Body of pancreas (tissue), 4 donors: ENCODE results near the gene HDLBP. TPM values are rescaled to one million over a fixed set of nuclear protein-coding genes. Genes with fewer than 3 reads are reported as not detected.

Source experiments
- ATAC-seq: fragments of 150-250 bp; one replicate; pipeline ENCODE4 v1.9.1; 2016
- DNase-seq, 4 donors: peaks; one replicate each; pipeline ENCODE4 v3.0.0-alpha.2; 2019
- H3K27ac ChIP-seq, 4 donors: fragments of 200-600 bp; sonication (generic); 1 replicate in 3 of 4; 2 replicates in 1 of 4; pipeline versions ENCODE4 v1.5.1 to v1.6.1; 2016 to 2019; ENCODE audit warnings: mild to moderate bottlenecking in 1 of 4, mixed read lengths in 1 of 4, moderate library complexity in 1 of 4
- H3K27me3 ChIP-seq, 2 donors: fragments of 200-600 bp; sonication (generic); one replicate each; pipeline ENCODE4 v1.6.0; 2016; ENCODE audit warnings: mild to moderate bottlenecking in 1 of 2
- H3K36me3 ChIP-seq, 2 donors: fragments of 200-600 bp; sonication (generic); replicated peaks in 1 of 2; 2 replicates each; pipeline ENCODE4 v1.5.1; 2016; ENCODE audit warnings: low read depth in 2 of 2; ENCODE audit not compliant: insufficient read depth in 1 of 2
- H3K4me1 ChIP-seq: fragments of 200-600 bp; sonication (generic); one replicate; pipeline ENCODE4 v1.6.0; 2016
- H3K4me3 ChIP-seq, 2 donors: fragments of 200-600 bp; sonication (generic); 1 replicate in 1 of 2; 2 replicates in 1 of 2; pipeline ENCODE4 v1.5.1; 2016 to 2019
- H3K9me3 ChIP-seq, 3 donors: fragments of 200-600 bp; sonication (generic); 1 replicate in 2 of 3; 2 replicates in 1 of 3; pipeline ENCODE4 v1.5.1; 2016
- CTCF ChIP-seq, 7 experiments: fragments of 450-650 bp in 4 of 7; fragments of 200-600 bp in 3 of 7; sonication (generic) in 3 of 7; IDR thresholded peaks; one replicate each; pipeline ENCODE4 v1.5.1; 2016 to 2019; ENCODE audit warnings: antibody characterized with exemption in 7 of 7
- POLR2A ChIP-seq, 3 donors: fragments of 450-650 bp; IDR thresholded peaks; one replicate each; pipeline ENCODE4 v1.6.1; 2016; ENCODE audit warnings: antibody characterized with exemption in 3 of 3, mild to moderate bottlenecking in 2 of 3
- WGBS, 2 donors: methylation state at CpG; one replicate each; pipeline ENCODE4 v1.1.5; 2017; 5-methylcytosine and 5-hydroxymethylcytosine counted together
- intact Hi-C: fragments of 100-400 bp; cut with DNase I; formaldehyde crosslinking; loops from one replicate; pipeline ENCODE4 v1.15.1; 2023
- total RNA-seq, 2 donors: library from RNA; depleted of rRNA; stranded (reverse); fragments of >200 nt; gene quantifications; one replicate each; pipeline ENCODE4 v1.1.0, GENCODE V29; 2016

HDLBP gene
- total RNA-seq, 2 donors from 2014 or later: 501 to 612 TPM

GRCh38 chr2:241314226-241315092 is 1.0 kb downstream of the HDLBP start:
- H3K4me1 ChIP-seq: peaks cover 49% of the 10 kb centered on the region
- no peaks in the 10 kb centered on the region for H3K9me3 ChIP-seq
- TF ChIP-seq POLR2A (IDR thresholded peaks at IDR 0.05): no peak
- ATAC-seq (peak; percentile 11), DNase-seq (no peak)
- H3K36me3 ChIP-seq: no peaks in the 10 kb centered on the region
- H3K27ac ChIP-seq: peak overlapping the region; percentile 98 to 99 (median 99)
- WGBS, 2 donors: 2 to 6% methylated on average over 15 to 31 of the region's 38 CpGs
- H3K4me3 ChIP-seq: peak overlapping the region; percentile 26 to 60
- H3K27me3 ChIP-seq: no peaks in the 10 kb centered on the region
- intact Hi-C loops: no loop called here

GRCh38 chr2:241313543-241314095 is 1.9 kb downstream of the HDLBP start:
- H3K27me3 ChIP-seq: no peaks in the 10 kb centered on the region
- no peak overlapping the region for H3K4me3 ChIP-seq
- H3K36me3 ChIP-seq: no peaks in the 10 kb centered on the region
- 64% methylated on average over 8 of the region's 8 CpGs for WGBS, 2 donors
- H3K4me1 ChIP-seq: peaks cover 49% of the 10 kb centered on the region
- H3K9me3 ChIP-seq: no peaks in the 10 kb centered on the region
- no peak for DNase-seq
- no peak for ATAC-seq
- intact Hi-C loops: no loop called here
- TF ChIP-seq POLR2A (IDR thresholded peaks at IDR 0.05): no peak
- H3K27ac ChIP-seq: no peak overlapping the region

GRCh38 chr2:241312082-241312481 is 3.4 kb downstream of the HDLBP start:
- Histone ChIP-seq H3K4me1 (peaks cover 54% of the 10 kb centered on the region), H3K27me3 (no peaks in the 10 kb centered on the region), H3K9me3 (no peaks in the 10 kb centered on the region), H3K36me3 (no peaks in the 10 kb centered on the region), H3K4me3 (no peak overlapping the region), H3K27ac (no peak overlapping the region)
- intact Hi-C loops: no loop called here
- ATAC-seq (no peak), DNase-seq (no peak)
- WGBS, 2 donors: 68 to 78% methylated on average over 4 of the region's 4 CpGs
- TF ChIP-seq POLR2A (IDR thresholded peaks at IDR 0.05) (no peak), CTCF (IDR thresholded peaks at IDR 0.05) (no peak)

GRCh38 chr2:241310917-241311566 is 4.4 kb downstream of the HDLBP start:
- TF ChIP-seq CTCF (IDR thresholded peaks at IDR 0.05) (no peak), POLR2A (IDR thresholded peaks at IDR 0.05) (no peak)
- DNase-seq (no peak), ATAC-seq (no peak)
- intact Hi-C loops: no loop called here
- Histone ChIP-seq H3K9me3 (no peaks in the 10 kb centered on the region), H3K36me3 (no peaks in the 10 kb centered on the region), H3K27me3 (no peaks in the 10 kb centered on the region), H3K27ac (no peak overlapping the region), H3K4me1 (peaks cover 56% of the 10 kb centered on the region), H3K4me3 (no peak overlapping the region)
- 89 to 93% methylated on average over 13 of the region's 13 CpGs for WGBS, 2 donors

GRCh38 chr2:241309684-241310117 is 5.8 kb downstream of the HDLBP start:
- DNase-seq: peak in 1 of 4 donors; percentile 27
- H3K9me3 ChIP-seq: no peaks in the 10 kb centered on the region
- H3K4me1 ChIP-seq: peaks cover 56% of the 10 kb centered on the region
- TF ChIP-seq CTCF (IDR thresholded peaks at IDR 0.05) (no peak), POLR2A (IDR thresholded peaks at IDR 0.05) (no peak)
- no peak for ATAC-seq
- no peak overlapping the region for H3K4me3 ChIP-seq
- intact Hi-C loops: no loop called here
- H3K36me3 ChIP-seq: no peaks in the 10 kb centered on the region
- peak overlapping the region in 3 of 4 donors; percentile 8 to 72 (median 57) for H3K27ac ChIP-seq
- no peaks in the 10 kb centered on the region for H3K27me3 ChIP-seq
- 36 to 64% methylated on average over 2 of the region's 2 CpGs for WGBS, 2 donors
